NCI-H2171 treated with DMSO at 0.1 percent for 48 hours (cell line): ENCODE results near the gene LSG1.

ENCODE experiments used
- DNase-seq: peaks from one replicate; lab custom pipeline; 2025; lab: John Stamatoyannopoulos, UW

LSG1 gene

DNA sequence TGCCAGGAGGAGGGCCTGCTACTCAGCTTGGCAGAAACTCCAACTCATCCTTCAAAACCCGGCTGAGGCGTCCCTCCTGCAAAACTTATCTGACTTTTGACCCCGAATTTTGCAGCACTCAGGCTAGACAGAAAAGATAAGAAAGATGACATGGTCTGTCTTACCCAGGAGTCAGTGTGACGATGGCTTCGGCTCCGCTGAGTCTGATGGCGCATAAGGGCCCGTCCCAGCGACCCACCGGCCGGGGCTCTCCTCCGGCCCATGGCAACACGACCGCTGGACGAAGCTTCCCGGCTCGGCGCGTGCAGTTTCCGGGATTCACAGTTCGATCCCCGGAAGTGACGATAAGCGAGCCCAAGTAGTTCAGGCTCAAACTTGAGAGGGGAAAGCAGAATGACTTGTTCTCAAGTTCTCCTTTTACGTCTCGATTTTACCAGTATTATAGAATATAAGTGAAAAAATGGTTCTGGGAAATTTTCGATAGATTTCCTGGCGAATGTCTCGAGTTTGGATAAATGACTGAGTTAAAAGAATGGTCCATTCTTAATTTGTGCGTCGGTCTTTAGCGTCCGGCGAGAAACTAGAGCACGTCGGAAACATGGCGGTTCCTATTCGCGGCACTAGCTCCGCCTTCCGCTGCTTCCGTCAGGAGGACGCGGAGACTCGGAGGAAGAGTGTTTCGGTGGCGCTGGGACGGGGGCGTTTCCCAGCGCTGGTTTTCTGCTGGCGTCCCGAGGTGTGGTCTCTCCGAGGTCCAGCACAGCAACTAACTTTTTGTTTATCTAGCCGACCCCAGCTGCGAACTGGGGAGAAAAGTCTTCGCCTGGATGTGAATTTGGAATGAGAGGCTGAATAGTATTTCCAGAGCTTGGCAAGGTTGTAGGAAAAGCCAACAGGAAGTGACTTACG lies at the start of gene LSG1:
LSG1 (minus strand) TSS at position 292 of the 909 bp plus-strand sequence; CDS start at position 263, 29 bp downstream.
- peak; percentile 98 for DNase-seq

DNA sequence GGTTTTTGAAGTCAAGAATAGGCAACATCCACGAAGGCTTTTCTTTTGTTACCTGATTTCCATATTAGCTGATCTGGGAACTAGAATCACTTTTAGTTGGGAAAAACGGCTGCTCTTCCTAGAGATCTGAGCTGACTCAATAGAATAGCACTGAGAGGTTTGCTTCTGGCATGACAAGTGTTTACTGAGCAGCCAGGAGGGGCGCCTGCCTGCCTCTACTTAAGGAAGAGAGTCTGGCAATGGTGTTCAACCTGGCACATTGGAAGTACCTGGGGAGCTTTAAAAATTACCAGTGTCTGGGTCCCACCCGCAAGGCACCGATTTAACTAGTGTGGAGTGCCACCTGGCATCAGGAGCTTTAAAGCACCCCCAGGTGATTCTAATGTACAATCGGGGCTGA lies 48.1 kb upstream of the LSG1 start:
- DNase-seq: peak; percentile 34

- no peak for DNase-seq
Measured at GRCh38 chr3:194718079-194718478, 46.1 kb upstream of the LSG1 start.

DNA sequence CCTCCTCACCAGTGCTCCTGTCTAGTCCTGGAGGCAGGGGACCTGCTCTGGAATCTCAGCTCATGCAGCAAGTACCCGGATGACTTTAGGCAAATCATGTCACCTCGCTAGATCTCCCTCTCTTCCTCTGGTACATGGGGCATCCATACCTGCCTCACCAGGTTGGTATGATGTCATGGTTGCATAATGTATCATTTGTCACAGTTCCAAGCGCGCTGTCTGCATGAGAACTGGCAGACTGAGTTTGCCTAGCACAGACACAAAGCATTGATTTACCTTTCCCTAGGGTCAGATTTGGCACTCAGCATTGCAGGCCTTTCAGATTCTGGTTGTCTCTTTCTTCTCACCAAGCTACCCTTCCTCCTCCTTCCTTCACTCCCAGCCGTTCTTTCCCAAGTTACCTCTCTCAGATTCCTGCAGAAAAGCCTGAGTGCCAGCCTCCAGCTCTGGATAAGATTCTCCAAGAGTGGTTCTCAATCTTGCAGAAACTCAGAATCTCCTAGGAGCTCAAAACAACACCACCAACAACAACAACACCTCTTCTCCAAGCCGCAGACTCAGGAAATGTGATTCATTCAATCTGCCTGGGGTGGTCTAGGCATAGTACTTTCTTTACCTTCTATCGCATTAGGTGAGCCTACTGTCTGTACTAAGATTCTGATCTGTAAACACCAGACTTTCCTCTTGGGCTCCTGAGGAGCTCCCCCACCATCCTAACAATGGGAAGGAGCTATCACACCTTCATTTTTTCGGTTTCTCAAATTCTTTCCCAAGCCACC lies 43.2 kb upstream of the LSG1 start:
- DNase-seq: no peak

DNA sequence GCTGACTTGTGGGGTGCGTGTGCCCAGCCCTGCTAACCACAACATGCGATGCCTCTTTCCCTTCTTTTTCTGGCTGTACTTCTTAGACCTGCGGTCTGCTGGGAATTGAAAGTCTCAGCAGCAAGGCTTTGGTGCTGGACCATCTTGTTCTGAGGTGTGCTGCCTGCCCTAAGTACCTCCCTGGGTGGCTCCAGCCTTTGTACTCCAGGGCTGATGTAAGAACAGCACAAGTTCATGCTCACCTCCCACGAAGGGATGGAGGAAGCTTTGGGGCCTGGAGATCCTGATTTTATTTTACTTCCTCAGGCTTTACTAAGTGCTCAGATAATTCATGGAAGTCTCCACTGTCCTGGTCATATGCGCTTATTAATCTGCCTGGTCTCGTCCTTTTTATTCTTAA lies 42.6 kb upstream of the LSG1 start:
- no peak for DNase-seq

GRCh38 chr3:194714137-194714455 lies 42.1 kb upstream of the LSG1 start:
- no peak for DNase-seq

- no peak for DNase-seq
Measured at GRCh38 chr3:194713299-194714136, 41.5 kb upstream of the LSG1 start.

DNA sequence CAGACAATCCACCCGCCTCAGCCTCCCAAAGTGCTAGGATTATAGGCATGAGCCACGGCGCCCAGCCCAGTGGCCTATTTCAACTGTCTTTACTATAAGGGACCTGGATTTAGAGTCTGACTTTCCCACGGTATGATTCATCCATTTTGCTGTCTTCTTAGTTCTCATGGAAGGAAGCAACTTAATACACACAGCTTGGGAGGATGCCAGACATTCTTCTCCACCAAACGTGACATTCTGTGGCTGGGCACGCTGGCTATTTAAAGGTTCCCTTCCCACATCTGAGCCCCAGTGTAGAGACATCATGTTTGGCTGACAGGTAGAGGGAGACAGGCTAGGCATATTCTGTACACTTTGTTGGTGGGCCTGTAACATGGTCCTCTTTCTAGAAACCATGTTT lies 39.9 kb upstream of the LSG1 start:
- no peak for DNase-seq

GRCh38 chr3:194711286-194711685 lies 39.3 kb upstream of the LSG1 start:
- DNase-seq: no peak

- DNase-seq: no peak
Measured at GRCh38 chr3:194707147-194707540, 35.2 kb upstream of the LSG1 start.

GRCh38 chr3:194705761-194706160 lies 33.8 kb upstream of the LSG1 start:
- no peak for DNase-seq

DNA sequence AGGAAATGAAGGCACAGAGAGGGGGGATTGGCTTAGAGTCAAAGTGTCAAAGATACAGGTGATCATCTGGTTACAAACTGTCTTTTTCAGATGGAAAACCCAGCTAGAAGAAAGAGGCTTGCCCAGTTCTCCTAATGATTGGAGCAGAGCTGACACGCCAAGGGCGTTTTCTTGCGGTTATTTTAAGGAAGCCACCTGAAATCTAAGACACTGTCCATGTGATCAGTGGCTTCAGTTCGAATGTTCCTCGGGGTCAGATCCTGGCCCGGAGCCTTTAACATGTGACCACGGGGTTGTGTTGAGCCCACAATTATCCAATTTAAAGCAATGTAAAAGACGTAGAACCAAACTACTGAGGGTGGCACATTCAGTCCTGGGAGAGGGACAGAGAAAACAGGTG lies 33.2 kb upstream of the LSG1 start:
- no peak for DNase-seq

DNA sequence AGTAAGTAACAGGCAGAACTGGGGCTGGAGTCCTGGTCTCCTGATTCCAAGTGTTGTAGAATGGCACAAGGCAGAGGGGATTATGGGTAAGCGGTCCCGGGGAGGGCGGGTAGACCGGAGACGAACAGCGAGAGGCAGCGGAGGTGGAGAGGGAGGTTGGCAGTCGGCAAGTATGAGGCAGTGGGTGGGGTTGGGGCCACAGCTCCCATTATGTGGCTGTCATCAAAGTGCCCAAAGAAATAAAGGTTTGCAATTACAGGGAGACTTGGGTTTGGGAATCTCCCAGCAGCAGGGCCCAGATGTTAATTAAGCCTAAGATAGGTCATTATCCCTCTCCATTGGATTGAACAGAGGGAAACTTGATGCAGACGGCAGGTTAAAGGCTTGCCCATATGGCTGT lies 30.6 kb upstream of the LSG1 start:
- peak; percentile 83 for DNase-seq

DNA sequence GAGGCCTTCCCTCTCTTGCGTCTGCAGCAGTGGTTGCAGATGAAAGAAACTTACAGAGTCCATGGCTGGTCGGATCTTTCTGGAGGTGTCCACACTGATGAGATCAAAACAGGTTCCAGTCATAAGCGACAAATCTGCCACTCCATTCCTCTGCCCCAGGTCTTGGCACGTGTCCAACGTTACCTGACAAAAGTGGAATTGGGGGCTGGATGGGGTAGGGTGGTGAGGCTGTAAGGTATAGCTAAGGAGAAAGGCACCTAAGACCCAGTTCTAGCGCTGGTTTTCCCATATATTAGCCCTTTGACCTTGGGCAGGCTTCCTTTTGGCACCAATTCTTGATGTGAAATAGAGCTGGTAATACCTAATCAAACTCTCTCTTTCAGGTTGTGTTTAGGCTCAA lies 24.7 kb upstream of the LSG1 start:
- no peak for DNase-seq

DNA sequence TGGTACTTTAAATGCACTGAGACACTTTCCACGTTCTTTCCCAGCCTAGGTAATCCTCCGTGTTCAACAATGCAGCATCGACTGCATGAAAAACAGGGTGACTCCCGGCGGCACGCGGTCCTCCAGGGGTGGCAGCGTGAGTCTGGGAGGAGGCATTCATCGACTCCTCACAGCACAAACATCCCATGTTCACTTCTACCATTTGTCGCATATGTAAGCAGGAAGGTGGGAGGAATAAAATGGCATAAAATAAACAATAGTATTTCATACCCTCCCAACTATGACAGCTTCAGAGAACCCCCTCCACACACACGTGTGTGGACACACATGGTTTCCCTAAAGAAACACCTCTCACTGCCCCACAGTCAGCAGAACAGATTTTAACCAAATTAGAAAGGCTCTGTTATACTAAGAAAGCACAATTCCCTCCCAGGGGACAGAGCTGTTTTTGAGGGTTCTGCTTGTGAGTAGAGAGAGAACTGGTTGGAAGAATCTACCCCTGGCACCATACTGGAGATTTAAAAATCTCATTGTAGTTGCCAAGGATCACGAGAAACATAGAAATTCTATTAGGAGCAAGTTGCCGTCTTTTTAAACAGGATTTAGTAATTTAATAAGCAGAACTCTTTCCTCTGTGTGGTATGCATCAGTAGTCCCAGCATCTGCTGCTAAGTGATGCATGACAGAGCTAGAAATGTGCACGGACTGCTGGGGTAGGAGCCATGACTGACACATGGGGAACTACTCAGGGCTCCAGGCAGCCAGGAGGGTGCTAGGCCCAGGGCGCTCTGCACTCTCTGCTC lies 19.7 kb upstream of the LSG1 start:
- DNase-seq: peak; percentile 87

DNA sequence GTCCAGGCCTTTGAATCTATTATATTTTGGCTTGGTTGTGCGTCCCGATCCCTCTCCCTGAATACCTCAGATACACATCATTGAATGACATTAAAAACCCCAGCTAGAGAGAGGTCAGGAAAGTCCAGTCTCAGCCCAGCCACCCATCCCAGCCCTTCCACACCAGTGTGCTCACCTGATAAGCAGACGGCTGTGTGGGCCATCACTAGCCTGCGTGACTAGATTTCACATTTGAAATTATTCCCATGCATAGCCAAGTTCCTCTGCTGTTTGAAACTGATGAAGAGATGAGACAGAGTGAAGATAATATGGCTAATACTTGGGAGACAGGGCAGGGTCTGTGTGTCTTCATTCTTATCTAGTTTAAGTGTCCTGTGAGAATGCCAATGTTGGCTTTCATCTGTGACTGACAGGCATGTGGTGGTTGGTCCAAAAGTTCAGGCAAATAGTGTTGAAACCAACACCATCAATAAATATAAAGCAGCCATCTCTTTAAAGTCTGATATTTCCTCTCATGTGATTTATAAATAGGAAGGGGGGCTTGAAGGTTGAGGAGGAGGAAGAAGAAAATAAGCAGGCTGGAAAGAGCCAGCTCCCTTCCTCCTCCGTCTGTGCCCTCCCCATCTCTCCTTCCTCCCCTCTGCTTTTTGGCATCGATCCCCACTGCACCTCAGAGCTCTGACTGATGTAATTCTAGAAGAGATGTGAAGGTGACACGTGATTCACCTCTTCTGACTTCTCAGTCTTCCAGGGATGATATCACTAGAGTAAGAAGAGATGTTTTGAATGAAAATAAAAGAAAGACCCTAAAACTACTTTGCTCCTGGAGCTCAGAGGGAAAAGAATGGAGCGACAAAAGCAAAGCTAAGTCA lies 18.7 kb upstream of the LSG1 start:
- DNase-seq: peak; percentile 95

DNA sequence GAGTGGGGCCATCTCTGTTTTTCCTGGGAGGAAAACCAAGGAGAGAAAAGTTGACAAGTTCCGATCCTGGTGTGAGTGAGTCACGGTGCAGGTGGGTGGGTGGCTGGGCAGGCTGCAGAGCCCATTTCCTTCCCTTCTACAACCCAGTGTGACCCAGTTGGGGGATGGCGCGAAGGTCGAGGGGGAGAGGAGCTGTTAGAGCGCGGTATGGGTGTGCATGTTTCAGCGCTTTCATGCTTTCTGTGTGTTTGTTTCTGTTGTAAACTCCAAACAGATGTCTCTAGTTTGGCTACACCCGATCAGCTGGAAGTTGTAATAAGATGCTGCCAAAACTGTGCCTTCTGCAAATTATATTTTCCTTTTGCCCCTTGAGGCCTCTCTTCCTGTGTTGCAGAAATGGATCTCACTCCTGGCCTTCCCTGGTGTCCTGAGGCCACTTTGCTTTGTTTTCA lies 17.5 kb upstream of the LSG1 start:
- peak; percentile 87 for DNase-seq

- DNase-seq: no peak
Measured at GRCh38 chr3:194688946-194689345, 17.0 kb upstream of the LSG1 start.

GRCh38 chr3:194688200-194688740 lies 16.3 kb upstream of the LSG1 start:
- DNase-seq: no peak

GRCh38 chr3:194687638-194688199 lies 15.7 kb upstream of the LSG1 start:
- no peak for DNase-seq
